Measurements from ENCODE around the gene TNFRSF14. TPM values are rescaled to one million over a fixed set of nuclear protein-coding genes. Genes with fewer than 3 reads are reported as not detected.

Gene TNFRSF14
- total and polyA plus RNA-seq, 2 donors (not counting 1 experiment from before 2014, with no cell fraction given) = 239 to 427 TPM

DNA sequence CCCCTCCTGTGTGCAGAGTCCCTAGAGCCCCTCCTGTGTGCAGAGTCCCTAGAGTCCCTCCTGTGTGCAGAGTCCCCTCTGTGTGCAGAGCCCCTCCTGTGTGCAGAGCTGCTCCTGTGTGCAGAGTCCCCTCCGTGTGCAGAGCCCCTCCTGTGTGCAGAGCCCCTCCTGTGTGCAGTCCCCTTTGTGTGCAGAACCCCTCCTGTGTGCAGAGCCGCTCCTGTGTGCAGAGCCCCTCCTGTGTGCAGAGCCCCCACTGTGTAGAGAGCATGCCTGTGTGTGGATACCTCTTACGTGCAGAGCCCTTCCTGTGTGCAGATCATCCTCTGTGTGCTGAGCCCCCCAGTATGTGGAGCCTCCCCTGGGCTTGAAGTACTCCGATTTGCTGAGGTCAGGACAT, 17.8 kb upstream of the TNFRSF14 start:
- H3K27me3 ChIP-seq (replicated peaks in 1 of 4; ENCODE audit: control extremely low read depth in 1 of 4, control insufficient read depth in 3 of 4, insufficient read depth in 4 of 4, low read length in 3 of 4) = peaks cover 0 to 40% (median 4%) of the 10 kb centered on the region in 4 experiments
- ATAC-seq (ENCODE audit: low read depth) (no peak), DNase-seq (no peak)
- Mint-ChIP-seq H3K27ac (no peak overlapping the region), H3K4me3 (no peak overlapping the region), H3K4me1 (peaks cover 2% of the 10 kb centered on the region), H3K27me3 (peaks cover 19% of the 10 kb centered on the region), H3K9me3 (ENCODE audit: insufficient read depth) (no peaks in the 10 kb centered on the region)
- POLR2A ChIA-PET = interaction anchor here (0.7 kb wide), 1 partner anchor 97 kb away, joined by 5 read pairs; no protein-coding TSS in a partner anchor
- intact Hi-C loops (cut with micrococcal nuclease) = no loop called here
- no peak overlapping the region for H3K27ac ChIP-seq (ENCODE audit: low read length in 2 of 2)
- H4K20me1 ChIP-seq (ENCODE audit: control insufficient read depth, insufficient read depth, low read length, poor library complexity, severe bottlenecking) = no peaks in the 10 kb centered on the region
- H3K9ac ChIP-seq (ENCODE audit: low read length) = no peak overlapping the region
- H3K4me3 ChIP-seq (ENCODE audit: control extremely low read depth in 1 of 5, extremely low read depth in 1 of 5, insufficient read depth in 1 of 5, low read depth in 2 of 5, low read length in 4 of 5) = no peak overlapping the region
- H3K36me3 ChIP-seq (replicated peaks in 1 of 2; ENCODE audit: control extremely low read depth in 1 of 2, control insufficient read depth in 1 of 2, extremely low read depth in 1 of 2, insufficient read depth in 2 of 2, low read length in 1 of 2) = no peaks in the 10 kb centered on the region
- H3K4me1 ChIP-seq (ENCODE audit: control insufficient read depth in 2 of 2, insufficient read depth in 2 of 2, low read length in 2 of 2) = peaks cover 4 to 5% of the 10 kb centered on the region in 2 donors
- no peak overlapping the region for H3K4me2 ChIP-seq (replicated peaks; ENCODE audit: low read depth, low read length, poor library complexity, severe bottlenecking)
- no peak overlapping the region for H2AFZ ChIP-seq (ENCODE audit: insufficient read depth, low read depth, low read length, poor library complexity, severe bottlenecking)
- no peaks in the 10 kb centered on the region for H3K79me2 ChIP-seq (ENCODE audit: control insufficient read depth, insufficient read depth, low read length)
- H3K9me3 ChIP-seq (ENCODE audit: control extremely low read depth in 1 of 3, control insufficient read depth in 2 of 3, insufficient read depth in 1 of 3, low read length in 2 of 3) = peaks cover 0 to 5% (median 0%) of the 10 kb centered on the region in 3 donors
- 93% methylated on average over 4 of the region's 4 CpGs for WGBS (ENCODE audit: insufficient coverage)
- CTCF ChIA-PET = no interaction called here
- no peak for TF ChIP-seq EZH2 (IDR thresholded peaks at IDR 0.05; ENCODE audit: borderline replicate concordance, insufficient read depth, low read depth, low read length, poor library complexity, severe bottlenecking)
- TF ChIP-seq, protein P1, sequence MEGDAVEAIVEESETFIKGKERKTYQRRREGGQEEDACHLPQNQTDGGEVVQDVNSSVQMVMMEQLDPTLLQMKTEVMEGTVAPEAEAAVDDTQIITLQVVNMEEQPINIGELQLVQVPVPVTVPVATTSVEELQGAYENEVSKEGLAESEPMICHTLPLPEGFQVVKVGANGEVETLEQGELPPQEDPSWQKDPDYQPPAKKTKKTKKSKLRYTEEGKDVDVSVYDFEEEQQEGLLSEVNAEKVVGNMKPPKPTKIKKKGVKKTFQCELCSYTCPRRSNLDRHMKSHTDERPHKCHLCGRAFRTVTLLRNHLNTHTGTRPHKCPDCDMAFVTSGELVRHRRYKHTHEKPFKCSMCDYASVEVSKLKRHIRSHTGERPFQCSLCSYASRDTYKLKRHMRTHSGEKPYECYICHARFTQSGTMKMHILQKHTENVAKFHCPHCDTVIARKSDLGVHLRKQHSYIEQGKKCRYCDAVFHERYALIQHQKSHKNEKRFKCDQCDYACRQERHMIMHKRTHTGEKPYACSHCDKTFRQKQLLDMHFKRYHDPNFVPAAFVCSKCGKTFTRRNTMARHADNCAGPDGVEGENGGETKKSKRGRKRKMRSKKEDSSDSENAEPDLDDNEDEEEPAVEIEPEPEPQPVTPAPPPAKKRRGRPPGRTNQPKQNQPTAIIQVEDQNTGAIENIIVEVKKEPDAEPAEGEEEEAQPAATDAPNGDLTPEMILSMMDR (IDR thresholded peaks at IDR 0.05) = no peak

DNA sequence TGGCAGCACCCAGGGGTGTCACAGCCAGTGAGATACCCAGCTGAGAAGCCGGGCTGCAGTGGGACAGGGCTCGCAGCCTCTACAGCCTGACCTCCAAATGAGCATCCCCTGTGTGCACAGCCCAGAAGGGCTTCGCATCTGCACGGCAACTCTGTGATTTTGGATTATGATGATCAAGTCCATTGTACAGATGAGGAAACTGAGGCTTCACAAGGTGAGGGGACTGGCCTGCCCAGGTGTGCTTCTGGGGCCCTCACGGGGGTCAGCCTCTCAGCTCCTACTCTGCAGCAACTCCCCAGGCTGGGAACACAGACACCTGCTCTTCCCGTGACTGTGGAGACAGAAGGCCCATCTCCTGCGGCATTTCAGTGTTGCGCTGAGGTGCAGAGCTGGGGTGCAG, 17.3 kb upstream of the TNFRSF14 start:
- intact Hi-C loops (cut with micrococcal nuclease) = no loop called here
- Histone ChIP-seq H2AFZ (ENCODE audit: insufficient read depth, low read depth, low read length, poor library complexity, severe bottlenecking) (no peak overlapping the region), H3K36me3 (replicated peaks in 1 of 2; ENCODE audit: control extremely low read depth in 1 of 2, control insufficient read depth in 1 of 2, extremely low read depth in 1 of 2, insufficient read depth in 2 of 2, low read length in 1 of 2) (no peaks in the 10 kb centered on the region), H3K27me3 (replicated peaks in 1 of 4; ENCODE audit: control extremely low read depth in 1 of 4, control insufficient read depth in 3 of 4, insufficient read depth in 4 of 4, low read length in 3 of 4) (peaks cover 0 to 39% (median 4%) of the 10 kb centered on the region in 4 experiments), H3K27ac (ENCODE audit: low read length in 2 of 2) (no peak overlapping the region), H3K79me2 (ENCODE audit: control insufficient read depth, insufficient read depth, low read length) (no peaks in the 10 kb centered on the region), H3K9me3 (ENCODE audit: control extremely low read depth in 1 of 3, control insufficient read depth in 2 of 3, insufficient read depth in 1 of 3, low read length in 2 of 3) (peaks cover 0 to 5% (median 0%) of the 10 kb centered on the region in 3 donors), H4K20me1 (ENCODE audit: control insufficient read depth, insufficient read depth, low read length, poor library complexity, severe bottlenecking) (no peaks in the 10 kb centered on the region), H3K4me2 (replicated peaks; ENCODE audit: low read depth, low read length, poor library complexity, severe bottlenecking) (no peak overlapping the region), H3K4me1 (ENCODE audit: control insufficient read depth in 2 of 2, insufficient read depth in 2 of 2, low read length in 2 of 2) (peaks cover 4 to 5% of the 10 kb centered on the region in 2 donors), H3K9ac (ENCODE audit: low read length) (no peak overlapping the region), H3K4me3 (ENCODE audit: control extremely low read depth in 1 of 5, extremely low read depth in 1 of 5, insufficient read depth in 1 of 5, low read depth in 2 of 5, low read length in 4 of 5) (no peak overlapping the region)
- TF ChIP-seq, protein P1 (IDR thresholded peaks at IDR 0.05) = no peak
- no peak for TF ChIP-seq EZH2 (IDR thresholded peaks at IDR 0.05; ENCODE audit: borderline replicate concordance, insufficient read depth, low read depth, low read length, poor library complexity, severe bottlenecking)
- Mint-ChIP-seq H3K27me3 (peaks cover 18% of the 10 kb centered on the region), H3K9me3 (ENCODE audit: insufficient read depth) (no peaks in the 10 kb centered on the region), H3K27ac (no peak overlapping the region), H3K4me3 (no peak overlapping the region), H3K4me1 (peaks cover 2% of the 10 kb centered on the region)
- POLR2A ChIA-PET = no interaction called here
- CTCF ChIA-PET = no interaction called here
- ATAC-seq (ENCODE audit: low read depth) = no peak
- no peak for DNase-seq
- 86% methylated on average over 7 of the region's 8 CpGs for WGBS (ENCODE audit: insufficient coverage)

Measured in B cell (primary cell).